ENCODE data around the gene CXorf49.
"Not testable (repeated sequence)": the region's sequence is repeated elsewhere in the genome, so short reads cannot be mapped to it uniquely, and the experiment has no call there.

CXorf49 gene

GRCh38 chrX:71718185-71718584 is at the start of gene CXorf49:
Gene CXorf49 (minus strand): TSS chrX:71718285. CDS start chrX:71718151, 134 bp downstream.
- not testable (repeated sequence) for ATAC-seq, DNase-seq

GRCh38 chrX:71767134-71767533 is 49.0 kb upstream of the CXorf49 start:
- not testable (repeated sequence) for ATAC-seq, DNase-seq

DNA sequence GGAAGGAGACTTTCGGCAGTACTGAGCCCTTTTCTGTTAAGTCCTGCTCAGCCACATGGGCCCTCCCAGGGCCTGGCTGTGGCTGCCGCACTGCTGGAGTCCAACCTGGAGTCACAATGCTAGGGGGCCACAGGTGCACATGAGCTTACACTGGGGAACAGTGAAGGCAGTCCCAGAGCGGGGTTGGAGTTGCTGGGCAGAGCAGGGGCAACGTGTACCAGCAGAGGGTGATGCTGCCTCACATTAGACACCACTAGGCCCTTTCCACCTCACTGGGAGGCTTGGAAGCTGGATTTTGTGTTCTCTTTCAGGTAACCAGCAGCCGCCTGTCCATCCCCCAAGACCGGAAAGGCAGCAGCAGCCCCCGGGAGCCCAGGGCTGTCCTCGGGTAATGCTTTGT is 47.5 kb upstream of the CXorf49 start:
- not testable (repeated sequence) for DNase-seq, ATAC-seq

DNA sequence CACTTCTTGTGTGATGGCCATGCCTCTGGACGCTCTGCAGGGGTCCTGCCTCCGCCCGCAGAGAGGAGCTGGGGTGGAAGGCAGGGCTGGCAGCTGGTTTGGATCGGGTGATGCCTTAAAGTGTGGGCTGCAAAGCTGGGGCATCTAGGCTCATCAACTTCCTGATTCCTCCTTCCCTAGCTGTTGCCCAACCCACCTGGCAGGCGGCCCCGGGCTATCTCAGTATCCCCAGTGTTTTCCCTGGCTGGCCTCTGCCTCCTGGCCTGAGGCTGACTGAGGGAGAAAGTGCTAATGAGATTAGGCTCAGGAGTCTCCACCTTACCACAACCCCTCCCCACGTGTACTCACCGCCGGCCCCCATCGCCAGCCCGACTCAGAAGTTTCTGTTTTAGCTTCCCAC is 46.7 kb upstream of the CXorf49 start:
- DNase-seq, ATAC-seq: not testable (repeated sequence)

- not testable (repeated sequence) for ATAC-seq, DNase-seq
Measured at GRCh38 chrX:71763049-71763448, 45.0 kb upstream of the CXorf49 start, which contains the start of gene CXorf49B. Gene CXorf49B (plus strand): TSS chrX:71763349. CDS start chrX:71763424, 75 bp downstream.

DNA sequence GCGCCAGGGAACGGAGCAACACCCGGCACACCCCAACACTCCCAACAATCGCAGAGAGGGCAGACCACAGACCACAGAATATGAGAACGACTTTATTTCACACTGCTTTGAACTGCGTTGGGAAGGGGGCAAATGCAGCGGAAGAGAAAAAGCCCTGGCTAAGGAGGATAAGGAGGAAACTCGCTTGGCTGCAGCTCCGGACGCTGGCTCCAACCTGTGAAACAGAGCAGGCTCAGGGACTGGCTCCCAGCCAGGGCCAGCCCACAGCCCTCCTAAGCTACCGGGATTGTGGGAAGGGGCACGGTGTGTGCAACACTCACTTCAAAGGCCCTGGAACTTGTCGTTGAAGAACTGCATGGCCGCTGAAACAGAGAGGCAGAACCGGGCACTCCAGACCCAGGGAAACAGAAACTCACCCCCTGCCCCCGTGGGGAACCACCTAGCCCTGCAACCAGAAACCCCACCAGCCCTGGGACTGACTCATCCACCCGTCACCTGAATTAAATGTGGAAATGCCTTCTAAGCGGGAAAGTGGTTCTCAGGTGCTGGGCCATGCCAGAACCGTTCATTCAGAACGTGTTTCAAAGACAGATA is 42.7 kb upstream of the CXorf49 start:
- ATAC-seq, result peak; percentile 36
- not testable (repeated sequence) for DNase-seq

DNA sequence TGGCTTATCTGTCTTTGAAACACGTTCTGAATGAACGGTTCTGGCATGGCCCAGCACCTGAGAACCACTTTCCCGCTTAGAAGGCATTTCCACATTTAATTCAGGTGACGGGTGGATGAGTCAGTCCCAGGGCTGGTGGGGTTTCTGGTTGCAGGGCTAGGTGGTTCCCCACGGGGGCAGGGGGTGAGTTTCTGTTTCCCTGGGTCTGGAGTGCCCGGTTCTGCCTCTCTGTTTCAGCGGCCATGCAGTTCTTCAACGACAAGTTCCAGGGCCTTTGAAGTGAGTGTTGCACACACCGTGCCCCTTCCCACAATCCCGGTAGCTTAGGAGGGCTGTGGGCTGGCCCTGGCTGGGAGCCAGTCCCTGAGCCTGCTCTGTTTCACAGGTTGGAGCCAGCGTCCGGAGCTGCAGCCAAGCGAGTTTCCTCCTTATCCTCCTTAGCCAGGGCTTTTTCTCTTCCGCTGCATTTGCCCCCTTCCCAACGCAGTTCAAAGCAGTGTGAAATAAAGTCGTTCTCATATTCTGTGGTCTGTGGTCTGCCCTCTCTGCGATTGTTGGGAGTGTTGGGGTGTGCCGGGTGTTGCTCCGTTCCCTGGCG is 2.3 kb upstream of the CXorf49 start:
- DNase-seq, result not testable (repeated sequence)
- ATAC-seq, result peak; percentile 40

GRCh38 chrX:71719195-71719594 is 1.1 kb upstream of the CXorf49 start:
- DNase-seq, ATAC-seq: not testable (repeated sequence)

DNA sequence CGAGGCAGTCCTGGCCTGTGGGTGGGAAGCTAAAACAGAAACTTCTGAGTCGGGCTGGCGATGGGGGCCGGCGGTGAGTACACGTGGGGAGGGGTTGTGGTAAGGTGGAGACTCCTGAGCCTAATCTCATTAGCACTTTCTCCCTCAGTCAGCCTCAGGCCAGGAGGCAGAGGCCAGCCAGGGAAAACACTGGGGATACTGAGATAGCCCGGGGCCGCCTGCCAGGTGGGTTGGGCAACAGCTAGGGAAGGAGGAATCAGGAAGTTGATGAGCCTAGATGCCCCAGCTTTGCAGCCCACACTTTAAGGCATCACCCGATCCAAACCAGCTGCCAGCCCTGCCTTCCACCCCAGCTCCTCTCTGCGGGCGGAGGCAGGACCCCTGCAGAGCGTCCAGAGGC is 1.8 kb downstream of the CXorf49 start:
- not testable (repeated sequence) for DNase-seq

GRCh38 chrX:71715551-71715950 is 2.5 kb downstream of the CXorf49 start:
- DNase-seq, ATAC-seq: not testable (repeated sequence)

More for the DNA sequence above, 1.8 kb downstream of the CXorf49 start:
- not testable (repeated sequence) for ATAC-seq

DNA sequence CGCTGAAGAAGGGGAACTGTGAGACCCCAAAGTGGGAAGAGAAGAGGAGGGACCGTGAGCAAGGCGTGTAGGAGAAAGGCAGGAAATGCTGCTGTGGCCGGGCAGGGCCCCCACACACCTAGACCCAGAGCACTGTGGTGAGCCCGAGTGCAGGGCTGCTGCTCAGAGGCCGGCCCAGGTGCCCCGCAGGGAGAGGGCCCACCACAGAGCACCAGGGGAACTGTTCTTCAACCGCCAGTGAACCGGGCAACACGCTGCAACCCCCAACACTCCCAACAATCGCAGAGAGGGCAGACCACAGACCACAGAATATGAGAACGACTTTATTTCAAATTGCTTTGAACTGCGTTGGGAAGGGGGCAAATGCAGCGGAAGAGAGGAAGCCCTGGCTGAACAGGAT is 4.0 kb downstream of the CXorf49 start:
- peak; percentile 19 for ATAC-seq
- DNase-seq, result not testable (repeated sequence)

DNA sequence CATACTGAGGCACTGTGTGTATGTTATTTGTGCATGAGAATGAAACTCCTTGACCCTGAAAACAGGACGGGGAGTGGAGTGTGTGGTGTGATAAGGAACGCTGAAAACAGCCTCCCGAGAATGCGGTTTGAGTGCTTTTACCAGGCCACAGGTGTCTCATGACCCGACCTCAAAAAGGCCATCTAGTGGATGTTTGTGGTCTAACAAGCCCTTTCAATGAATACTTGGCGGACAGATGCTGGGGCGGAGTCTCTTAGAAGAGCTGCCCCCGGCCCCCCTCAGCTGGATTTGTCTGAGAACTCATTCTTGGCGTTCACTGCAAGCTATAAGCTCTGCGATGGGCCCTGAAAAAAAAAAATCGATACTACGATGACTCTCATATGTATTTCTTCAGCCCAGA is 15.2 kb downstream of the CXorf49 start:
- ATAC-seq, DNase-seq: not testable (repeated sequence)

DNA sequence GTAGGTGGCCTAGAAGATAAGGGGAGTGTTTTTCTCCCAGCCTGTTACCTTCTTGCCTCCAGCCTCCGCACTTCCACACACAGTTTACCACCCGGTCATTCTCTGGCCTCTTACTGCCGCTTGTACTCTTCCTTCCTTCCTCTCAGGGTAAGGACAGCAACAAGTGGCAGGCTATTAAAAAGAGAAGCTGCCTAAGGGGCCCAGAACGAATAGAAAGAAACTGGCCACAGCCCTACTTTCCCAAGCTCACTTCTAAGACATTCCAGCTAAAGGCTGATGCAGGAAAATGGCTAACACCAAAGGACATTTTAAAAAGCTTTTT is 19.1 kb downstream of the CXorf49 start:
- not testable (repeated sequence) for ATAC-seq, DNase-seq

DNA sequence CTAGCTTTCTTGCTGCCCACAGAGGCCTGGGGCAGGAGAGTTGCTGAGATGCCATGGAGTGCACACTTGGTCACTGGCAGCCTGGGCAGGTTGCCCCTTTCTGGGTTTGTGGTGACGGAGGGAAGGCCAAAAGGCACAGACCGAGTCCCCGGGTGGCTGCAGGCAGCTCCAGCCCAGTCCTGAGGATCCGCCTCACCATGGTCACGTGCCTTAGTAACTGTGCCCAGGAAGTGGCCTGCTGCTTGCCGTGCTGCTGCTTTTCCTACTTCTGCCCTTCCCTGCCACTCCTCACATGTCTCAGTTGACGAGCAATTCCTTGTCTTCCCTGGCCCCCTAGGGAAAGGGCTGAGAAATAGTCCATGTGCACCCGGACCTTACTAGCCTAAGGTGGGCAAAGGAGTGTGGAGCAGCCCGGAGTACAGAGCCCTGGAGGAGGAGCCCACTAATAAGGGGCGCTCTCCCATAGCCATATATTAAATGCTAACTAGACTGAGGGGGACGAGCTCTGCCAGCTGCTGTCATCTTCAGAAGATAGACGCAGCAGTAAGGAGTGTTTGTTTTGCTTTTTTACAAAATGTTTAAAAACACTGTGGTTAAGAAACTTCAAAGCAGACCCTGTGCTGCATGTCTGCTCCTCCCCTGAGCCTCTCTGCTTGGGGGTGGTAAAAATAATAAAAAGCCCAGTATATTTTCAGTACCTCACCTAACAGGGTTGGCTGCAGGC is 19.6 kb downstream of the CXorf49 start:
- not testable (repeated sequence) for DNase-seq, ATAC-seq

- ATAC-seq, DNase-seq: not testable (repeated sequence)
Measured at GRCh38 chrX:71697466-71698298, 20.4 kb downstream of the CXorf49 start.

GRCh38 chrX:71696641-71697465 is 21.2 kb downstream of the CXorf49 start:
- ATAC-seq, result peak; percentile 46

DNA sequence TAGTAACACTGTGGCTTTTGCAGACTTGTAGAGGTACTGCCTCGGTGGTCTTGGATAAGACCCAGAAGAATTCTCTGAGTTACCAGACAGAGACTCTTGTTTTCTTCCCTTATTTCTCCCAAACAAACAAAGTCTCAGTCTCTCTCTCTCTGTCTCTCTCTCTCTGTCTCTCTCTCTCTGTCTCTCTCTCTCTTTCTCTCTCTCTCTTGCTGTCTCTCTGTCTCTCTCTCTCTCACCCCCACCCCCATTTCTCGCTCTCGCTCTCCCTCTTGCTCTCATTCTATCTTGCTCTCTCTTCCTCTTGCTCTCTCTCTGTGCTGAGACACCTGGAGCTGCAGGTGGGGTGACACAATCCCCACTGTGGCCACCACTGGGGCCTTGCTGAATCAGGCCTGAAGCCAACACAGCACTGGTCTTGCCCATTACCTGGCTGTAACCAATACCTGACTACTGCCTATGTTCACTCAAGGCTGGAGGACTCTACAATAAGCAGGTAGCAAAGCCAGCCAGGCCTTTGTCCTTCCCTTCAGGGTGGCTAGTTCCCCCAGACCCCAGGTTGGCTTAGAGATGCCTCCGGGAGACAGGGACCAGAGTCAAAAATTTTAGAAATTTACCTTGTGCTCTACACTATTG is 38.4 kb downstream of the CXorf49 start:
- ATAC-seq (no peak), DNase-seq (no peak)

More at GRCh38 chrX:71696641-71697465, 21.2 kb downstream of the CXorf49 start:
- not testable (repeated sequence) for DNase-seq

- DNase-seq, ATAC-seq: not testable (repeated sequence)
Measured at GRCh38 chrX:71677195-71677594, 40.9 kb downstream of the CXorf49 start.

- not testable (repeated sequence) for DNase-seq, ATAC-seq
Measured at GRCh38 chrX:71676068-71676795, 41.9 kb downstream of the CXorf49 start.

GRCh38 chrX:71675636-71676035 is 42.4 kb downstream of the CXorf49 start:
- DNase-seq, ATAC-seq: not testable (repeated sequence)
